A673 (cell line): Measurements from ENCODE around the gene DLD. TPM values are rescaled to one million over a fixed set of nuclear protein-coding genes. Genes with fewer than 3 reads are reported as not detected.

Experiments used
- BruUV-seq: library from RNA; stranded (reverse); fragments of 400-500 nt; replicated peaks from 2 replicates; lab custom pipeline; 2021; lab: Mats Ljungman, UMichigan
- CTCF ChIA-PET: fragments of 300-600 bp; sonication (Branson Sonifier 250); formaldehyde crosslinking; loops from one replicate; lab custom pipeline; 2022; ENCODE audit warnings: antibody characterized with exemption; lab: Charles Lee
- POLR2A ChIA-PET: fragments of 300-600 bp; sonication (Branson Sonifier 250); formaldehyde crosslinking; loops from one replicate; lab custom pipeline; 2022; ENCODE audit warnings: antibody characterized with exemption; ENCODE audit not compliant: low non-redundant PET; lab: Charles Lee
- DNase-seq: peaks from one replicate; pipeline ENCODE4 v3.0.0-alpha.2; 2015; ENCODE audit warnings: low spot score
- H3K27ac ChIP-seq: fragments of 200-600 bp; sonication (generic); 2 replicates; pipeline ENCODE4 v1.5.1; 2016; ENCODE audit warnings: mixed run types, low read depth, mild to moderate bottlenecking, mixed read lengths, antibody characterized with exemption, low read length; ENCODE audit not compliant: poor library complexity, severe bottlenecking
- H3K27me3 ChIP-seq: fragments of 200-600 bp; sonication (generic); replicated peaks from 2 replicates; pipeline ENCODE4 v1.6.1; 2017; ENCODE audit warnings: mixed run types, low read depth, mild to moderate bottlenecking, mixed read lengths, antibody characterized with exemption, low read length; ENCODE audit not compliant: insufficient read depth, poor library complexity
- H3K36me3 ChIP-seq: fragments of 200-600 bp; sonication (generic); 2 replicates; pipeline ENCODE4 v1.6.1; 2016; ENCODE audit warnings: mixed run types, mild to moderate bottlenecking, mixed read lengths, antibody characterized with exemption, low read length; ENCODE audit not compliant: insufficient read depth, poor library complexity, severe bottlenecking
- H3K4me1 ChIP-seq: fragments of 200-600 bp; sonication (generic); 2 replicates; pipeline ENCODE4 v1.6.1; 2017; ENCODE audit warnings: mixed run types, mild to moderate bottlenecking, mixed read lengths, antibody characterized with exemption, low read length; ENCODE audit not compliant: insufficient read depth, poor library complexity, severe bottlenecking
- H3K4me3 ChIP-seq: fragments of 200-600 bp; sonication (generic); 2 replicates; pipeline ENCODE4 v1.5.1; 2016; ENCODE audit warnings: low read depth, mixed run types, mild to moderate bottlenecking, mixed read lengths, low read length; ENCODE audit not compliant: poor library complexity, severe bottlenecking
- H3K9me3 ChIP-seq: fragments of 200-600 bp; sonication (generic); 2 replicates; pipeline ENCODE4 v1.6.1; 2016; ENCODE audit warnings: mixed run types, low read depth, mild to moderate bottlenecking, mixed read lengths, antibody characterized with exemption, low read length; ENCODE audit not compliant: poor library complexity, severe bottlenecking
- CTCF ChIP-seq: fragments of 300-800, 200-600 bp; sonication (generic); conservative IDR thresholded peaks from 2 replicates; pipeline ENCODE4 v1.5.1; 2017; ENCODE audit warnings: low read depth, mild to moderate bottlenecking, antibody characterized with exemption, low read length, moderate library complexity, mixed read lengths
- EZH2 ChIP-seq: fragments of 200-600 bp; sonication (generic); IDR thresholded peaks from 2 replicates; pipeline ENCODE4 v1.6.1; 2017; ENCODE audit warnings: borderline replicate concordance, low read depth, mild to moderate bottlenecking, mixed read lengths, antibody characterized with exemption, low read length; ENCODE audit not compliant: poor library complexity, severe bottlenecking
- intact Hi-C: fragments of 100-400 bp; cut with micrococcal nuclease; formaldehyde crosslinking; loops from one replicate; pipeline ENCODE4 v1.10.0; 2022; ENCODE audit not compliant: unreplicated experiment
- total RNA-seq: library from RNA; stranded (reverse); gene quantifications from 2 replicates; pipeline ENCODE4 v1.2.3, GENCODE V29; 2021

DLD gene
- total RNA-seq, 1 experiment from 2014 or later: 121 TPM

DNA sequence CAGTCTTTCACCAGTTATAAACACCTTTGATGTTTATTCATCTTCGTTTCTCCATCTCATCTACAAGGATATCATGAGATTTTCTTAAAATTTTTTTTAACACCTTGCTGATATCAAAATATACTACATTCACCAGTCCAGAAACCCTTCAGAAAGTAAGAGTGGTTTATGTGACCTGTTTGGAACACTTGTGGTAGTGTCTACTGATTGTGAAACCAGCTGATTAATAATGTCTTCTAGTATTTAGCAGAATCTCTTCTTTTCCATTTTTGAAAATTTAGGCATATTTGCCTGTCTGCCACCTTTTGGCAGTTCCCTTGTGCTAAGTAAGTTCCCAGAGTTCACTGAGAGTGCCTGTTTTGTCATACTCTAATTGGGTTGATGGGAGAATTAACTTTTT lies 18.5 kb downstream of the DLD start:
- Histone ChIP-seq H3K36me3 (peaks cover 78% of the 10 kb centered on the region), H3K9me3 (peaks cover 3% of the 10 kb centered on the region), H3K4me3 (no peak overlapping the region), H3K27ac (no peak overlapping the region), H3K4me1 (peaks cover 4% of the 10 kb centered on the region), H3K27me3 (no peaks in the 10 kb centered on the region)
- CTCF ChIA-PET: interaction anchor here (0.7 kb wide), 1 partner anchor 35 kb away, joined by 5 read pairs; no protein-coding TSS in a partner anchor
- no TSS peak for BruUV-seq
- no peak for DNase-seq
- no peak for TF ChIP-seq CTCF
- no peak for TF ChIP-seq EZH2
- intact Hi-C loops: no loop called here
- POLR2A ChIA-PET: no interaction called here

DNA sequence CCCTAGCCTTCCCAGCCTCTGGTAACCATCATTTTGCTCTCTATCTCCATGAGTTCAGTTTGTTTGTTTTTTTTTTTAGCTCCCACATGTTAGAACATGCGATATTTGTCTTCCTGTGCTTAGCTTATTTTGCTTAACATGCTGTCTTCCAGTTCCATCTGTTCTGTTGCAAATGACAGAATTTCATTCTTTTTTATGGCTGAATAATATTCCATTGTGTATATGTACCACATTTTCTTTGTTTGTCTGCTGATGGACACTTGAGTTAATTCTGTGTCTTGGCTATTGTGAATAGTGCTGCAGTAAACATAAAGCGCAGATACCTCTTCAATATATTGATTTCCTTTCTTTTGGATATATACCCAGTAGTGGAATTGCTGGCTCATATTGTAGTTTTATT lies 21.0 kb downstream of the DLD start:
- BruUV-seq: no TSS peak
- no peaks in the 10 kb centered on the region for H3K27me3 ChIP-seq
- TF ChIP-seq EZH2 (no peak), CTCF (no peak)
- no peak overlapping the region for H3K4me3 ChIP-seq
- peaks cover 3% of the 10 kb centered on the region for H3K9me3 ChIP-seq
- peaks cover 74% of the 10 kb centered on the region for H3K36me3 ChIP-seq
- CTCF ChIA-PET: no interaction called here
- intact Hi-C loops: no loop called here
- H3K4me1 ChIP-seq: peaks cover 9% of the 10 kb centered on the region
- H3K27ac ChIP-seq: no peak overlapping the region
- POLR2A ChIA-PET: no interaction called here
- no peak for DNase-seq

DNA sequence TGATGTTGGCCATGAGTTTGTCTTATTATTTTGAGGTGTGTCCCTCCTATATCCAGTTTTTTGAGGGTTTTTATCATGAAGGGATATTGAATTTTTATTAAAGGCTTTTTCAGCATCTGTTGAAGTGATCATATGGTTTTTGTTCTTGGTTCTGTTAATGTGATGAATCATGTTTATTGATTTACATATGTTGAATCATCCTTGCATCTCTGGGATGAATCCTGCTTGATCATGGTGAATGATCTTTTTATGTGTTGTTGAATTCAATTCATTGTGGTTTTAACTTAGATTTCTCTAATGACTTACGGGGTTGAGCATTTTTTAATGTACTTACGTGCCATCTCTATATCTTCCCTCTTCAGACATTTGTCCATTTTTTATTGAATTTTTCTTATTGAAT lies 22.9 kb downstream of the DLD start:
- intact Hi-C loops: no loop called here
- H3K27ac ChIP-seq: no peak overlapping the region
- CTCF ChIA-PET: no interaction called here
- H3K27me3 ChIP-seq: no peaks in the 10 kb centered on the region
- POLR2A ChIA-PET: no interaction called here
- H3K9me3 ChIP-seq: peaks cover 3% of the 10 kb centered on the region
- H3K4me3 ChIP-seq: no peak overlapping the region
- H3K36me3 ChIP-seq: peaks cover 74% of the 10 kb centered on the region
- TF ChIP-seq EZH2: no peak
- TF ChIP-seq CTCF: no peak
- DNase-seq: no peak
- BruUV-seq: no TSS peak
- peaks cover 9% of the 10 kb centered on the region for H3K4me1 ChIP-seq
